ENCODE measurements around the gene ARAP1. TPM values are rescaled to one million over a fixed set of nuclear protein-coding genes. Genes with fewer than 3 reads are reported as not detected.

ARAP1 gene
- total and polyA plus RNA-seq, 2 of the 8 experiments (the other 6 are each of a cell fraction or from before 2014, with no cell fraction given), result 25.7 to 61.6 TPM

DNA sequence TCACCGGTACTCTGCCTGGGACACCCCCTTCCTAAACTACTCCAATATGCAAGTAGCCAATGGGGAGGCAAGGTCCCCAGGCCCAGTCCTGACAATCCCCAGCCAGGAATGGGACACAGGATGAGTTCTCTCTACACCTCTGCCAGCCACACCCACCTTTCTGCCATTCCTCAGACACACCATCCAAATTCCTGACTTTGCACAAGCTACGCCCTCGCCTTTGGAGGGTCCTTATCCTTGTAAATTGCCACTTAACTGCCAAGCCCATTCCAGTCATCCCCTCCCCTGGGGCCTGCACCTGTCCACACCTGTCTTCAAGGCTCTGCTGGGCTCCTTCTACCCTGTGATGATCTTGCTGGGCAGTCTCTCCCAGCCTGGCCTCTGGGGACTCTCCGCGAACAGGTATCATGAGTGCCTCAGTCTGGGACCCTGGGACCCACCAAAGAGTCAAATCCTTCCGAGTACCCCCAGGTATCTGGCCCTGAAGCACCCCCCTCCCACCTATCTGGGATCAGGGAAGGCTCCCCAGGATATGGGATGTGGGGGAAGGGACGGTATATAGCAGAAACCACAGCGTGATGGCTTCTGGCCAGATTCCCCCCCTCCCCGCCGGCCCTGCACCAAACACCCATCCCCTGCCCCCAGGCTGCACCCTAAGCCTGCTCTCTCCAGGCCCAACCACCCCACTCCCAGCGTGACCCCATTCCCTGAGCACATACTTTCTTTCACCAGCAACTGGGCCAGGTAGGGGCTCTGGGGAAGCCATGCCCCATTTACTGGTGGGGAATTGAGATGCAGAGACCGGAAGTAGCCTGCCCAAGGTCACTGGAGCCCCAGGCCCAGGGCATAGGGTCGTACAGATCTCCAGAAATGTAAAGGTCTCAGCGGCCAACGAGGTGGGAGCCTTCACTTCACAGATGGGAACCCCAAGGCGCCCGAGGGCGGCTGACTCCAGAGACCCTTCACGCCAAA is 806 bp downstream of the ARAP1 start:
- H3K36me3 ChIP-seq (ENCODE audit: control insufficient read depth in 2 of 4, insufficient read depth in 4 of 4, low read length in 3 of 4), result no peaks in the 10 kb centered on the region
- peaks cover 16% of the 10 kb centered on the region; the same call in 1 of the 2 replicates for H3K23me2 ChIP-seq (ENCODE audit: low read depth, low read length)
- H4K91ac ChIP-seq (replicated peaks; ENCODE audit: insufficient read length, low read length), result peak overlapping the region; percentile 85
- peak overlapping the region; percentile 81 for H4K5ac ChIP-seq (ENCODE audit: insufficient read length, low read depth, low read length)
- H3K14ac ChIP-seq (ENCODE audit: insufficient read length), result no peak overlapping the region
- peaks cover 0 to 39% of the 10 kb centered on the region in 2 experiments; a peak in 2 of 4 replicates for H3K79me2 ChIP-seq (ENCODE audit: control insufficient read depth in 1 of 2, insufficient read depth in 2 of 2, low read length in 2 of 2)
- TF ChIP-seq JUND (IDR thresholded peaks at IDR 0.05; ENCODE audit: low read length) (no peak), CTBP2 (IDR thresholded peaks at IDR 0.05; ENCODE audit: borderline replicate concordance, insufficient read depth, insufficient read length, low read length) (no peak), RBBP5 (IDR thresholded peaks at IDR 0.05; ENCODE audit: borderline replicate concordance, low read depth, low read length) (no peak), SUZ12 (IDR thresholded peaks at IDR 0.05; ENCODE audit: low read length) (no peak), E2F6 (IDR thresholded peaks at IDR 0.05) (no peak)
- 0 out of 2 replicates have a peak overlapping the region, but pooled peaks have one; percentile 17 for H2BK12ac ChIP-seq (ENCODE audit: low read depth, low read length)
- no peak overlapping the region for H2BK120ac ChIP-seq (replicated peaks; ENCODE audit: low read depth, low read length)
- no peak overlapping the region for H2BK20ac ChIP-seq (ENCODE audit: low read length)
- H3K4me1 ChIP-seq (replicated peaks in 1 of 4; ENCODE audit: control insufficient read depth in 3 of 4, insufficient read depth in 4 of 4, low read length in 3 of 4), result peaks cover 0 to 22% (median 12%) of the 10 kb centered on the region in 4 experiments; a peak in 6 of 7 replicates
- H2AK5ac ChIP-seq (ENCODE audit: low read depth, low read length), result 0 out of 2 replicates have a peak overlapping the region, but pooled peaks have one; percentile 48
- peak overlapping the region; percentile 96 for H3K4ac ChIP-seq (replicated peaks; ENCODE audit: insufficient read length, low read depth, low read length)
- DNase-seq (ENCODE audit: low read depth in 1 of 2, low spot score in 2 of 2), result no peak
- WGBS, 2 experiments (ENCODE audit: extremely low coverage in 1 of 2, insufficient coverage in 1 of 2, insufficient read length in 1 of 2, insufficient replicate concordance in 2 of 2, low coverage in 1 of 2, low lambda C conversion rate in 2 of 2, missing lambda C conversion rate in 1 of 2), result 37% methylated on average over 17 of the region's 19 CpGs; no CpG with 5 or more reads in 1 of the 2 experiments
- H3K23ac ChIP-seq (ENCODE audit: insufficient read length), result no peak overlapping the region
- ChIA-PET CTCF (ENCODE audit: partially characterized antibody) (interaction anchor here (1.1 to 1.6 kb wide), 7 partner anchors 10 to 435 kb away, joined by 3 to 5 read pairs (median 4); partner anchors contain the start of gene STARD10), POLR2A (ENCODE audit: partially characterized antibody) (interaction anchor here (1.0 to 1.9 kb wide), 2 partner anchors 15 to 20 kb away, joined by 3 to 4 read pairs; no protein-coding TSS in a partner anchor)
- peak overlapping the region; percentile 54 to 80 (median 64) for H3K4me3 ChIP-seq (ENCODE audit: extremely low read depth in 1 of 4, insufficient read depth in 2 of 4, low read depth in 3 of 4, low read length in 4 of 4)
- no peak overlapping the region for H2AFZ ChIP-seq (ENCODE audit: low read length)
- H4K8ac ChIP-seq (ENCODE audit: extremely low read depth, insufficient read depth, low read length), result peak overlapping the region; percentile 66; the same call in 1 of the 2 replicates
- peak overlapping the region; percentile 81; the same call in 1 of the 2 replicates for H2BK5ac ChIP-seq (ENCODE audit: low read depth, low read length)
- no peaks in the 10 kb centered on the region for H3K9me3 ChIP-seq (ENCODE audit: insufficient read depth in 2 of 2, low read depth in 1 of 2, low read length in 1 of 2)
- H2BK15ac ChIP-seq (ENCODE audit: low read length), result peak overlapping the region; percentile 95; the same call in 1 of the 2 replicates
- H3K9ac ChIP-seq (replicated peaks in 1 of 4; ENCODE audit: extremely low read depth in 1 of 4, low read depth in 3 of 4, low read length in 3 of 4), result peak overlapping the region; percentile 37 to 54 (median 48)
- peaks cover 9 to 13% of the 10 kb centered on the region in 2 experiments for H4K20me1 ChIP-seq (replicated peaks in 1 of 2; ENCODE audit: control insufficient read depth in 1 of 2, insufficient read depth in 2 of 2, low read length in 2 of 2)
- H3K18ac ChIP-seq (ENCODE audit: extremely low read depth, low read length), result peak overlapping the region; percentile 83
- no peak overlapping the region for H3K27ac ChIP-seq (ENCODE audit: low read depth, low read length)
- H3K56ac ChIP-seq (replicated peaks; ENCODE audit: insufficient read length, low read depth, low read length), result peak overlapping the region; percentile 56
- peaks cover 0 to 10% (median 5%) of the 10 kb centered on the region in 4 experiments; a peak in 3 of 7 replicates for H3K27me3 ChIP-seq (replicated peaks in 1 of 4; ENCODE audit: control insufficient read depth in 3 of 4, extremely low read depth in 1 of 4, insufficient read depth in 3 of 4, low read length in 3 of 4)
- no peak for FAIRE-seq
- H3K79me1 ChIP-seq (ENCODE audit: low read depth, low read length), result peaks cover 13% of the 10 kb centered on the region
- H3K4me2 ChIP-seq (ENCODE audit: insufficient read depth in 1 of 2, low read depth in 2 of 2, low read length in 2 of 2), result peak overlapping the region; percentile 74 to 87

Data from H1 (cell line).